Measurements from ENCODE around the gene TMEM108. TPM values are rescaled to one million over a fixed set of nuclear protein-coding genes. Genes with fewer than 3 reads are reported as not detected.

TMEM108 gene
- total and polyA plus RNA-seq, 9 donors, result under 0.01 to 4.2 (median 0.46) TPM; not detected in 2

DNA sequence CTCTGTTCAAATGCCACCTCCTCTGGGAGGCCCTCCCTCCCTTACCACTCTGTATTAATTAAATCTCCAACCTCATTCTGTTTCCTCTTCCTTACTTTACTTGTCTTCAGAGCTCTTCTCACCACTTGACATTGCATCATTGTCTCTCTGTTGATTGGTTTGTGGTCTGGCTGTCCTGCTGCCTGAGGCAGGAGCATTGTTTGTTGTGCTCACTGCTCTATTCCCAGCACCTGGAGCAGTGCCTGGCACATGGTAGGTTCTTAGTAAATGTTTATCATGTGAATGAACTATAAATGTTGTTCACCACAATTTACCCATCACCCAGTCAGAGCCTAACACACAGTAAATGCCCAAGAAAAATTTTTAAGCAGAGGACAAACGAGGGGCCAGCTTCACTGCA, 355.0 kb downstream of the TMEM108 start:
- Histone ChIP-seq H3K4me3 (no peak overlapping the region), H3K36me3 (no peaks in the 10 kb centered on the region), H3K4me1 (ENCODE audit: insufficient read depth) (no peaks in the 10 kb centered on the region), H3K9me3 (no peaks in the 10 kb centered on the region), H3K27me3 (no peaks in the 10 kb centered on the region), H3K27ac (no peak overlapping the region)
- intact Hi-C loops (cut with DNase I), result no loop called here
- TF ChIP-seq POLR2A (IDR thresholded peaks at IDR 0.05), result no peak
- TF ChIP-seq EP300 (IDR thresholded peaks at IDR 0.05), result no peak
- TF ChIP-seq, protein P1, sequence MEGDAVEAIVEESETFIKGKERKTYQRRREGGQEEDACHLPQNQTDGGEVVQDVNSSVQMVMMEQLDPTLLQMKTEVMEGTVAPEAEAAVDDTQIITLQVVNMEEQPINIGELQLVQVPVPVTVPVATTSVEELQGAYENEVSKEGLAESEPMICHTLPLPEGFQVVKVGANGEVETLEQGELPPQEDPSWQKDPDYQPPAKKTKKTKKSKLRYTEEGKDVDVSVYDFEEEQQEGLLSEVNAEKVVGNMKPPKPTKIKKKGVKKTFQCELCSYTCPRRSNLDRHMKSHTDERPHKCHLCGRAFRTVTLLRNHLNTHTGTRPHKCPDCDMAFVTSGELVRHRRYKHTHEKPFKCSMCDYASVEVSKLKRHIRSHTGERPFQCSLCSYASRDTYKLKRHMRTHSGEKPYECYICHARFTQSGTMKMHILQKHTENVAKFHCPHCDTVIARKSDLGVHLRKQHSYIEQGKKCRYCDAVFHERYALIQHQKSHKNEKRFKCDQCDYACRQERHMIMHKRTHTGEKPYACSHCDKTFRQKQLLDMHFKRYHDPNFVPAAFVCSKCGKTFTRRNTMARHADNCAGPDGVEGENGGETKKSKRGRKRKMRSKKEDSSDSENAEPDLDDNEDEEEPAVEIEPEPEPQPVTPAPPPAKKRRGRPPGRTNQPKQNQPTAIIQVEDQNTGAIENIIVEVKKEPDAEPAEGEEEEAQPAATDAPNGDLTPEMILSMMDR (IDR thresholded peaks at IDR 0.05), result no peak
- no peak for DNase-seq
- WGBS, 3 donors, result 79 to 92% (median 89%) methylated on average over 1 of the region's 1 CpG

DNA sequence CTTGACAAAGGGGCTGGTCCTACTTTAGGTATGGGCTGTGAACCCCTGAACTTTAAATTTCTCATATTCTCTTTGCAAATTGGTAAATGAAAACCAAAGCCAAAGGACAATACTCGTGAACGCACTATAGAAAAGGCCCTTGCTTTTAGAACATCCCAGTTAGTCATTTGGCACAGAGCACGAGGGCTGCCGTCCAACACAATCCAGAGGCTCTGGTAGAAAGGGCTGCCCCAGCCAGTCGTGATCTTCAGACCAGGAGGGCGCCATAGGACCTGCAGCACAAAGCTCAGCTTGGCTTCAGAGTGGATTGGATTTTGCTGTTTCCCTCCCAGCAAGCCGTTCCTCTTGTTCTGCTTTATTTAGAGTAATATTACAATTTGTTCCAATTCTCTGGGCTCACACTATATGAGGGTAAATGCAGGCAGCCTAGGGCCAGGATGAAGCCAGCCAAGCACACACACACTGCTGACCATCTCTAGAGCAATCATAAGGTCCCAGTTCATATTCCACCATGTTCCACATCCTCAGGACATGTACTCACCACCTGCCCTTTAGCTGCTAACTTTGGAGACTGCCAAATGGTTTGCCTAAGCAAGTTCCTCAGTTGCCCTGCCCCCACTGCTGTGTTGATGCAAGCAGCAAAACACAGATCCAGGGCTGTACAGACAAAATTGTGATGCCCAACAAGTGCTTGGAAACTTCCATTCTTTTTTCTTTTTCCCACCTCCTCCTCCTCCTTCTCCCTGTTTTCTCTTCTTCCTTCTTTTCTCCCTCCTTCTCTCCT, 355.7 kb downstream of the TMEM108 start:
- intact Hi-C loops (cut with DNase I), result no loop called here
- 59 to 75% (median 69%) methylated on average over 7 of the region's 7 CpGs for WGBS, 3 donors

DNA sequence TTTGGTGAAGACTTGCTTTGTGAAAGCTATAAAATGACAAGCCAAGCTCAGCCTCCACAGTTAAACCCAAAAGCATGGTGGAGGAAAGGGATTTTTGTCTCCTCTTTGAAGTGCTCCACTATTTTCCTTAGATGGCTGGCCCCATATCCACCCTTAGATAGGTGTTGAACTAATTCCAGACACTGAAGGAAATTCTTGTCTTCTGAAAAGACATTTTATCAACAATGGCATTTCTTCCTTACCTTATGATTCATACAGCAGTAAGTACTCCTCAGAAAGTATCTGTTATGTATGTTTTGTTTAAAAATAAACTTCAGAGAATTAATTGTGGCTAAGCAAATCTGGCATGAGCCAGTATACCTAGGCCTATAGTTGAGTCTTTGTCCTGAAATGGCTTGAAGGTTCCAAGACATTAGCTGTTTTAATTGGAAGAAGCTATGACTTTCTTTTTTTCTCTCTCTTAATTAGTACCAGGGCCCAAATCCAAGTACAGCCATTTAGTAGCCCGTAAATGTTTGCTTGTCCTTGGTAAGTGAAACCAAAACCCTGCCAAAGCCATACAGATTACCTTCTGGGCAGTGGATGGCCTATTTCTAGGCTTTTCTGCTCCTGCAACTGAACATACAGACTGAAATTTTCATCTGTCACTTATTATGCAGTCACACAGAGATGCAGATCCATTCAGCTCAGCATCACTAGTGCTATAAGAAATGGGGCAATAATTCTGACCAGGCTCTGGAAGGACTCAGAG, 356.5 kb downstream of the TMEM108 start:
- intact Hi-C loops (cut with DNase I), result no loop called here
- Histone ChIP-seq H3K27ac (no peak overlapping the region), H3K9me3 (no peaks in the 10 kb centered on the region), H3K4me3 (no peak overlapping the region), H3K4me1 (ENCODE audit: insufficient read depth) (no peaks in the 10 kb centered on the region), H3K36me3 (no peaks in the 10 kb centered on the region), H3K27me3 (no peaks in the 10 kb centered on the region)
- TF ChIP-seq POLR2A (IDR thresholded peaks at IDR 0.05) (no peak), EP300 (IDR thresholded peaks at IDR 0.05) (no peak)
- TF ChIP-seq, protein P1 (IDR thresholded peaks at IDR 0.05), result no peak
- WGBS, 3 donors, result 18 to 41% (median 25%) methylated on average over 1 of the region's 1 CpG
- DNase-seq, result no peak

More for the DNA sequence above, 355.7 kb downstream of the TMEM108 start:
- no peak overlapping the region for H3K4me3 ChIP-seq
- no peaks in the 10 kb centered on the region for H3K4me1 ChIP-seq (ENCODE audit: insufficient read depth)
- no peak overlapping the region for H3K27ac ChIP-seq
- H3K27me3 ChIP-seq, result no peaks in the 10 kb centered on the region
- no peaks in the 10 kb centered on the region for H3K36me3 ChIP-seq
- TF ChIP-seq POLR2A (IDR thresholded peaks at IDR 0.05) (no peak), EP300 (IDR thresholded peaks at IDR 0.05) (no peak)
- TF ChIP-seq, protein P1 (IDR thresholded peaks at IDR 0.05), result no peak
- no peak for DNase-seq
- H3K9me3 ChIP-seq, result no peaks in the 10 kb centered on the region

DNA sequence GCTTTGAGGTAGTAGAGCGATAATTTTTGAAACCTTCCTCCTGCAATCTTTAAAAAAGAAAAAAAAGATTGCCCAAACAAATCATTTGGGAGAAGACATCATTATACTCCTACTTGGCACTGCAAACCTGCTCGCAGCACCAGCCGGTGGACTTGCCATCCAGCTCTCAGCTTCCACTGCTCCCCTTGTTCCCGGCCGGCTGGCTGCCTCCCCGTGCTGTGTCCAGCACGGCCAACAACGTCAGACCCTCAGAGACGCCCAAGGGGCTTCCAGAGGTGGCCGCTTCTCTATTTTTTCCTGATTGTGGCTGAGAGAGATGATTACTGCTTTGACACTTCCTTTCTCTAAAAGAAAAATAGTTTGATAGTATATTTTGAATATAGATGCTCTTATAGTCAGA, 358.7 kb downstream of the TMEM108 start:
- intact Hi-C loops (cut with DNase I), result no loop called here
- TF ChIP-seq POLR2A (IDR thresholded peaks at IDR 0.05), result no peak
- TF ChIP-seq, protein P1 (IDR thresholded peaks at IDR 0.05), result no peak
- TF ChIP-seq EP300 (IDR thresholded peaks at IDR 0.05), result no peak
- Histone ChIP-seq H3K4me3 (no peak overlapping the region), H3K9me3 (no peaks in the 10 kb centered on the region), H3K4me1 (ENCODE audit: insufficient read depth) (no peaks in the 10 kb centered on the region), H3K36me3 (no peaks in the 10 kb centered on the region), H3K27me3 (no peaks in the 10 kb centered on the region), H3K27ac (no peak overlapping the region)
- WGBS, 3 donors, result 83 to 89% (median 87%) methylated on average over 10 of the region's 10 CpGs
- no peak for DNase-seq
